ENCODE data around the gene CDCA4.

CDCA4 gene

GRCh38 chr14:105066240-105067071, 45.6 kb upstream of the CDCA4 start:
- no peak overlapping the region for H3K4me2 ChIP-seq (ENCODE audit: low read depth, low read length, poor library complexity, severe bottlenecking)

GRCh38 chr14:105065280-105066228, 44.7 kb upstream of the CDCA4 start, which contains the start of gene GPR132:
TSS of gene GPR132 (minus strand) at chr14:105065430. CDS start at chr14:105055420, 10,010 bp downstream.
- Histone ChIP-seq H3K9me3 (ENCODE audit: insufficient read depth, low read length) (no peaks in the 10 kb centered on the region), H3K4me3 (ENCODE audit: insufficient read depth, low read length, poor library complexity, severe bottlenecking) (no peak within 1 kb of the TSS), H2AFZ (ENCODE audit: low read depth, low read length, severe bottlenecking) (no peak within 1 kb of the TSS), H3K9me2 (replicated peaks; ENCODE audit: insufficient read depth, low read length) (no peaks in the 10 kb centered on the region), H3K79me2 (ENCODE audit: insufficient read depth, low read length) (no peaks in the 10 kb centered on the region), H3K9ac (ENCODE audit: low read length) (no peak within 1 kb of the TSS), H3K27ac (ENCODE audit: low read depth, low read length) (no peak within 1 kb of the TSS), H3K27me3 (ENCODE audit: low read length) (no peaks in the 10 kb centered on the region), H3K36me3 (ENCODE audit: low read length) (no peaks in the 10 kb centered on the region), H4K20me1 (ENCODE audit: low read depth, low read length) (no peaks in the 10 kb centered on the region), H3F3A (ENCODE audit: insufficient read depth) (no peaks in the 10 kb centered on the region), H3K4me2 (ENCODE audit: low read depth, low read length, poor library complexity, severe bottlenecking) (no peak within 1 kb of the TSS)
- TF ChIP-seq CTCF (IDR thresholded peaks at IDR 0.05; ENCODE audit: insufficient read depth, low read length, poor library complexity, severe bottlenecking) (no peak), EZH2phosphoT487 (conservative IDR thresholded peaks at IDR 0.05; ENCODE audit: low read length) (no peak)

More at GRCh38 chr14:105066240-105067071, 45.6 kb upstream of the CDCA4 start:
- no peaks in the 10 kb centered on the region for H4K20me1 ChIP-seq (ENCODE audit: low read depth, low read length)
- TF ChIP-seq EZH2phosphoT487 (conservative IDR thresholded peaks at IDR 0.05; ENCODE audit: low read length) (no peak), CTCF (IDR thresholded peaks at IDR 0.05; ENCODE audit: insufficient read depth, low read length, poor library complexity, severe bottlenecking) (no peak)
- H3F3A ChIP-seq (ENCODE audit: insufficient read depth), result no peaks in the 10 kb centered on the region
- no peaks in the 10 kb centered on the region for H3K36me3 ChIP-seq (ENCODE audit: low read length)
- H3K27me3 ChIP-seq (ENCODE audit: low read length), result no peaks in the 10 kb centered on the region
- no peak overlapping the region for H2AFZ ChIP-seq (ENCODE audit: low read depth, low read length, severe bottlenecking)
- no peak overlapping the region for H3K27ac ChIP-seq (ENCODE audit: low read depth, low read length)
- no peak overlapping the region for H3K4me3 ChIP-seq (ENCODE audit: insufficient read depth, low read length, poor library complexity, severe bottlenecking)
- no peaks in the 10 kb centered on the region for H3K9me2 ChIP-seq (replicated peaks; ENCODE audit: insufficient read depth, low read length)
- H3K79me2 ChIP-seq (ENCODE audit: insufficient read depth, low read length), result no peaks in the 10 kb centered on the region
- no peak overlapping the region for H3K9ac ChIP-seq (ENCODE audit: low read length)
- no peaks in the 10 kb centered on the region for H3K9me3 ChIP-seq (ENCODE audit: insufficient read depth, low read length)

- no peaks in the 10 kb centered on the region for H3K79me2 ChIP-seq (ENCODE audit: insufficient read depth, low read length)
- no peaks in the 10 kb centered on the region for H3K27me3 ChIP-seq (ENCODE audit: low read length)
- H2AFZ ChIP-seq (ENCODE audit: low read depth, low read length, severe bottlenecking), result no peak overlapping the region
- H3K9me3 ChIP-seq (ENCODE audit: insufficient read depth, low read length), result no peaks in the 10 kb centered on the region
- H3F3A ChIP-seq (ENCODE audit: insufficient read depth), result no peaks in the 10 kb centered on the region
- H4K20me1 ChIP-seq (ENCODE audit: low read depth, low read length), result no peaks in the 10 kb centered on the region
- no peak for TF ChIP-seq CTCF (IDR thresholded peaks at IDR 0.05; ENCODE audit: insufficient read depth, low read length, poor library complexity, severe bottlenecking)
- TF ChIP-seq EZH2phosphoT487 (conservative IDR thresholded peaks at IDR 0.05; ENCODE audit: low read length), result no peak
- no peaks in the 10 kb centered on the region for H3K9me2 ChIP-seq (replicated peaks; ENCODE audit: insufficient read depth, low read length)
- no peak overlapping the region for H3K4me3 ChIP-seq (ENCODE audit: insufficient read depth, low read length, poor library complexity, severe bottlenecking)
- H3K9ac ChIP-seq (ENCODE audit: low read length), result no peak overlapping the region
- no peak overlapping the region for H3K27ac ChIP-seq (ENCODE audit: low read depth, low read length)
- H3K4me2 ChIP-seq (ENCODE audit: low read depth, low read length, poor library complexity, severe bottlenecking), result no peak overlapping the region
- H3K36me3 ChIP-seq (ENCODE audit: low read length), result no peaks in the 10 kb centered on the region
Observed at GRCh38 chr14:105064721-105065143, 43.8 kb upstream of the CDCA4 start.
